ENCODE results near the gene SHPK.

SHPK gene

GRCh38 chr17:3659541-3660111 lies 23.6 kb upstream of the SHPK start:
- no peak for DNase-seq

GRCh38 chr17:3658784-3659449 lies 22.9 kb upstream of the SHPK start:
- no peak for DNase-seq

DNA sequence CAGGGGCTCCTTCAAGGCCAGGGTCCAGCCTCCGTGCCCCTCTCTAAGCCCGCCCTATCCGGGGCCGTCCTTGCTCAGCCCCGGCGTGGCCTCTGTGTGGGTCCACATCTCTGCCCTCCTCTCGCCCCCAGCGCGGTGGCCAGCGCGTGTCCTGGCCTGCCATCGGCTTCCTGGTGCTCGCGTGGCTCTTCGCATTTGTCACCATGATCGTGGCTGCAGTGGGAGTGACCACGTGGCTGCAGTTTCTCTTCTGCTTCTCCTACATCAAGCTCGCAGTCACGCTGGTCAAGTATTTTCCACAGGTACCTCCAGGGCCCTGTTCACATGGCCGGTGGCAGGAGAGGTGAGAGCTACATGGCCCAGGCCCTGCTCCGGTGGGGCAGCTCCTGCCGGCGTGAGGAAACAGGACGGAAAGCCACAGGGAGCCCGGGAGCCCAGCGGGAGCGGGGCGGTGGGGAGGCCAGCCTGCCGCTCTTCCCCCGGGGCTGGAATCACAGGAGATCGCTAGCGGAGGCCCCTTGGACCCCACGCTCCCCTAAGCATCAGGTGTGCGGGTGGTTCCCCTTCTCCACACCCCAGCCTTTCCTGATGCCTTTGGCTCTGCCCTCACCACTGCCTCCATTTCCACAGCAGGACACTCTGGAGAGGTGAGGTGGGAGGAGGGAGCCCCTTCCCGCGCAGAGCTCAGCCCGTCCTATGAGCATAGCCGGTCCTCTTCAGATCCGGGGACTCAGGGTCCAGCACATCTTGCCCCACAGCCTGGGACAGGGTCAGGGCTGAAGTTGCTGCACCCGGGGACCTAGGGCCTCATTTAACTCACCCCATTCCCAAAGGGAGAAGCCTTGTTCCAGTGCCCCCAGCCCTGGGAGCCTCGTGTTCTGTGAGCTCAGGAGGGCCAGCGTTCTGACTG lies 22.1 kb upstream of the SHPK start:
- no peak for DNase-seq

DNA sequence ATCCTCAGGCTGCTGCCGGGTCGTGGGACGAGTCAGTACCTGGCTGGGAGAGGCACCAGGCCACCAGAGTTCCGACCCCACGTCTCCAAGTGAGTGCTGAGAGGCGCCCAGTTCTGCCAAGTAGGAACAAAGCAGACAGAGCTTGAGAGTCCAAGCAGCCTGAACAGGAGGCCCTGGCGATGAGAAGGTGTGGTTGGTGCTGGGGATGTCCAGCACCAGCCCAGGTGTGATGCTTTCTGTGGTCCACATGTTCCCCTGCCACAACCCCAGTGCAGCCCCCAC lies 21.5 kb upstream of the SHPK start:
- DNase-seq: no peak

DNA sequence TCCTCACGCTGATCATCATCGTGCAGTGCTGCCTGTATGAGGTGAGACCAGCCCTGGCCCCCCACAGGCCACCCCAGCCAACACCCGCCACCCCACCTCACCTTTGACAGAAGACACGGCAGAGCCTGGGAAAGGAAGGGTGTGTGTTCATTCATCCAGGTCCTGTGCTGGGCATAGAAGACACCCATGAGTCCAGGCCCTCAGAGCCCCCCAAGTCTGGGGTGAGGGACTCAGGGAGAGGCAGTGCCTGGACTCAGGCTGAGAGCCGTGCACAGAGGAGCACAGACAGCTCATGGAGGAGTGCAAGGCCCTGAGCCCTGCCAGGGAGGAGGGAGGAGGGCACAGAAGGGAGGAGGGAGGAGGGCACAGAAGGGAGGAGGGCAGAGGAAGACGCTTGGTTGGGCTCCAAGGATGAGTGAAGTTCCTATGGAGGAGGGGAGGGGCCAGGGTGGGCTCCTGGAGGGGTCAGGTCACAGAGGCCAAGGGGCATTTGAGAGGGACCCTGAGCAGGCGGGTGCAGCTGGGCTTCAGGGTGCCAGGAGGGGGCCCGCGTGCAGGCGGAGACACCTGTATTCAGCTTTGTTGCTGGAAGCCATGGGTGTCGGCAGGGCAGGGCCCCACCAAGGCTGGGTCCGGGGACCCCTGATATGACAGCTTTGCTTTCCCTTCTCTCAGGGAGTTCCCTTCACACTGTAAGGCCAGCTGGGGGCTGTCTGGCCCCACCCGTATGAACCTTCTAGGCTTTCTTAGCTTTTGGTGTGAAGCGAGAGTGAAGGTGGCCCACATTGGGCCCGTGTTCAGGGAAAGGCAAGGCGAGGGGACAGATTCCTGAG lies 20.9 kb upstream of the SHPK start:
- no peak for DNase-seq

GRCh38 chr17:3656353-3656752 lies 20.3 kb upstream of the SHPK start:
- no peak for DNase-seq

GRCh38 chr17:3655766-3656165 lies 19.7 kb upstream of the SHPK start:
- DNase-seq: no peak

GRCh38 chr17:3647769-3648555 lies 11.9 kb upstream of the SHPK start:
- DNase-seq: peak; percentile 13

GRCh38 chr17:3647251-3647650 lies 11.2 kb upstream of the SHPK start:
- no peak for DNase-seq

DNA sequence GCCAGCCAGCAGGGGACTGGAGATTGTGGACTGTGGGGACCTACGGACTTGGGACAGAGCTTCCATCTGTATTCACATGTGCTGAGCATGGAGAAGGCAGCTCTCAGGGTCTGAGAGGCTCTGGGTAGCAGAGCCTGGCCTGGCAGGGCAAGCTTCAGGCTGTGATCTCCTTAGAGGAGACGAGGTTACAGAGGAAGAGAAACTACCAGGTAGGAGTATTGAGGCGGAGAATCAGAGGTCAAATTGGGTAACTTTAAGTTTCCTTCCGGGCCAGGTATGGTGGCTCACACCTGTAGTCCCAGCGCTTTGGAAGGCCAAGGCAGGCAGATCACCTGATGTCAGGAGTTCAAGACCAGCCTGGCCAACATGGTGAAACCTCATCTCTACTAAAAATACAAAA lies 9.3 kb upstream of the SHPK start:
- no peak for DNase-seq

DNA sequence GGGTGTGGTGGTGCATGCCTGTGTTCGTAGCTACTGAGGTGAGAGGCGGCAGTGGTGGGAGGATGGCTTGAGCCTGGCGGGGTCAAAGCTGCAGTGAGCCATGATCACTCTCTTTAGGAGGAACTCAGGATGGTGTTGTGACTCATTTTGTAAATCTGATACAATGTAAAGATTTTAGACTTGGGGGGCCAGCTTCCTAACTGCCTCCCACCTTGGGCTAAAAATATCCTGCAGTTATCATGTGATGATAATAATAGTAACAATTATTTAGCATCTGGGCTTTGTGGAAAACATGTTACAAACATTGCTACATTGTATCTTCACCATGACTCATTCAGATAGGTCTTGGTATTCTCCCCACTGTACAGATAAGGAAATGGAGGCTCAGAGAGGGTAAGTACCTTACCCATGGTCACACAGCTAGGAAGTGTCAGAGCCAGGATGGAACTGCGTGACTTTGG lies 7.9 kb upstream of the SHPK start:
- DNase-seq: no peak

DNA sequence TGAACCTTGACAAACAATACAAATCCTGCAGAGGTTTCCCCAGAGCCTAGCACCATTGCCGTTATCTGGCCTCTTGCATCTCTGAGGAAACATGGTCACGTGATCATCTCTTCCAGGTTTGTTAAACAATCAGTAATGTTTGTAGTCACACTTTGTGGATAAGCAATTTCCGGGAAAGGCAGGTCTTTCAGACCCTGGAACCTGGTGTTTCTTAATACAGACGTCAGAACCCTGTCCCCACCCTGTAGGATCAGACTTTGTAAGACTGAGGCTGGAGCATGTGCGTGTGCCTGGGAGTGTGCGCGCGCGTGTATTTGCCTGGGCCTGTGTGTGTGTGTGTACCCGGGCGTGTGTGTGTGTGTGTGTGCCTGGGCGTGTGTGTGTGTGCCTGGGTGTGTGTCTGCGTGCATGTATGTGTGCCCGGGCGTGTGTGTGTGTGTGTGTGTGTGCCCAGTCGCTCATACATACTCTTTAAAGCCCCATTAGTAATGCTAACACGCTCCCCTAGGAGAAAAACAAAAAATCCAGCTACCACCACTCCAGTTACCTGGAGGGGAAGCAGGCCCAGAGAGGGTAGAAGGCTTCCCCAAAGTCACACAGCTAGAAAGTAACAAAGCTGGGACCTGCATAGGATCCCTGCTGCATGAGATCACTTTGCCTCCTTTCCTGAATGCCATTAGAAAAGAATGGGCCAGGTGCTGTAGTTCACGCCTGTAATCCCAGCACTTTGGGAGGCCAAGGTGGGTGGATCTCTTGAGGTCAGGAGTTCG lies 5.9 kb upstream of the SHPK start:
- DNase-seq: no peak

GRCh38 chr17:3641014-3641413 lies 5.0 kb upstream of the SHPK start:
- DNase-seq: no peak

DNA sequence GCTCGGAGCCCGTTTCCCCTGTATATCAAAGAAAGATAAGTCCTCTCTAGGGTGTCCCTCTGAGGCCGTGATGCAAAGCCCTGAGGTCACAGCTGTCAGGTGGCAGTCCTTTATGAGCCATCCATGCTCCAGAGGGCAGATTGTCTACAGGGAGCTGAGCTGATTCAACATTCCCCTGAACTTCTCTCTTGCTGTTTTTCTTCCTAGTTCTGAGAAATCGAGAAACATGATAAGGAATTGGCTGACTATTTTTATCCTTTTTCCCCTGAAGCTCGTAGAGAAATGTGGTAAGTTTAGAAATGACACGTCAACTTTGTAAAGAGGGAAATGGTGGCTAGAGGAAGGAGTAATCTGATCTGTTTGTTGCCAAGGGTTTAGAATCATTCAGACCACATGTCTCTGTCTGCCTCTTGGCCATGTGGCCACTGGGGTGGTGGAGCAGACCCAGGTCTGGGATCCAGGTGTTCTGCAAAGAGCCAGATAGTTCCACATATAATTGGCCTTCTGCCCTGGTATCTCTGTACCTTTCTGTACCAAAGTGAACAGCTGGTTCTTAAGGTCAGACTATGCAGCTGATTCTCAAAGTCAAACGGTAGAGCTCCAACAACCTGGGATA lies 4.0 kb upstream of the SHPK start:
- DNase-seq: no peak

- no peak for DNase-seq
Observed at GRCh38 chr17:3636908-3637373, 891 bp upstream of the SHPK start.

DNA sequence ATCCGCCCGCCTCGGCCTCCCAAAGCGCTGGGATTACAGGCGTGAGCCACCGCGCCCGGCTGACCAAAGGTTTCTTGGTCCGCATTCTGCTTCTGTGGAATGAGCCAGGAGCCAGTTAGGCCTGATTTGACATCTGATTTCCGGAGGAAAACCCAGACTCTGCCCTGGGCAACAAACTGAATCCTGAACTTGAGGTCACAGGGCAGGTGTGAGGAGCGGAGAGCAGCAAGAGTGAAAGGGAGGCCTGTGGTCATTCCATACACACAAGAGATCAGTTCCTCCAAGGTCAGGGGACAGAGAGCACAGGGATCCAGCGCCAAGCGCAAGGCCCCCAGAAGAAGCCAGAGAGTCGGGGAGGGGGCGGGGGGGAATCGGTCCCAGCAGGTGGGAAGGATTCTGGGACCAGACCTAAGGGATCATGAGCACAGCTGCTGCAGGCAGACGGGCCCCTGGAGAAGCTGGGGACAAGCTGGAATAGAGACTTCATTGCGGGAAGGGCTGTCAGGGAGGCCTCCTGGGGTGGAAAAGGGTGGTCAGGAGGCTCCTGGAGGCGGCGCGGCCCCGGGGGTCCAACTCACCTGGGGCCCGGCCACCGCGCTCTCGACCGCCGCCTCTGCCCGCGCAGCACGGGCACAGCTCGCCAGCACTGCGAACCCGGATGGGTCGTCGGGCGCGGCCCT lies 436 bp downstream of the SHPK start:
- DNase-seq: no peak

DNA sequence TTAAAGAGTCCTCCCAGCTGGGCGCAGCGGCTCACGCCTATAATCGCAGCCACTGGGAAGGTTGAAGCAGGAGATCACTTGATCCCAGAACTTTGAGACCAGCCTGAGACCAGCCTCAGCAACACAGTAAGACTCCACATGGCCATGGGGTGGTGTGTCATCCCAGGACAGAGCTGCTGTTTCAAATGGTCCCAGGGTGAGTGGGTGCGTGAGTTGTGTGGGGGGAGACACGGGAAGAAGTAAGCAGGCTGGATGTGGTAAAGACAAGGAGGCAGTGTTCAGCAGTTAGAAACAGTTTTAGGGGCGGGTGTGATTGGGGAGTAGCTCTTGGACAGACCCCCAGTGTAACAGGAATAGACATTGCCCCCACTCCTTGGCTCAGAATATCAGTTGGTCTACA lies 3.8 kb downstream of the SHPK start:
- no peak for DNase-seq

DNA sequence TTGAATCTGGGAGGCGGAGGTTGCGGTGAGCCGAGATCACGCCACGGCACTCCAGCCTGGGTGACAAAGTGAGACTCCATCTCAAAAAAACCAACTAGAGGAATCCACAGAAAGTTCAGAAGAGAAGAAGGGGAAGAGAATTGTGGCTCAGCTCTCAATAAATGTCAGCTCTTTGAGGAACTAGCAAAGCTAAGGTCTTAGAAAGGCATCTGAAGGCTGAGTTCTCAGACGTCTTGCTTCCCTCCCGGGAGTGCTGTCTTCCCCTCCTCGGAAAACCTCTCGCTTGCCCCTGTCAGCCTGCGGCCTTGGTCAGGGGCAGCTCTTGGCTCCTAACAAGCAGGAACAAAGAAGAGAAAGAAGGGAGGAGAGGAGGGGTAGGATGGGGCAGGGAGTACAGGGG lies 5.3 kb downstream of the SHPK start:
- no peak for DNase-seq

- DNase-seq: no peak
Observed at GRCh38 chr17:3627769-3628167, 8.3 kb downstream of the SHPK start.
